A549 (cell line): ENCODE results near the gene RALBP1. TPM values are rescaled to one million over a fixed set of nuclear protein-coding genes. Genes with fewer than 3 reads are reported as not detected.
A peak's percentile ranks its signal among the peaks of the same experiment; 100 is the strongest.

Experiments
- ATAC-seq, 2 experiments: fragments of 200-7000 bp in 1 of 2; fragments of >200 bp in 1 of 2; cut with Nextera tagmentation in 1 of 2; cut with Tn5 transposase in 1 of 2; 3 replicates each; pipeline versions ENCODE4 v1.8.0 to v1.9.1; 2018 to 2020; ENCODE audit warnings: mild to moderate bottlenecking in 1 of 2, moderate library complexity in 1 of 2
- CTCF ChIA-PET: fragments of 300-600 bp; sonication (Branson Sonifier 250); formaldehyde crosslinking; extraction: SDS; loops from one replicate; lab custom pipeline; 2021; ENCODE audit warnings: antibody characterized with exemption, inconsistent platforms; lab: Yijun Ruan, JAX
- POLR2A ChIA-PET: fragments of 350-600 bp; formaldehyde crosslinking; extraction: SDS; loops from one replicate; lab custom pipeline; 2021; ENCODE audit warnings: antibody characterized with exemption, inconsistent platforms; lab: Yijun Ruan, JAX
- DNase-seq, 2 experiments: peaks; one replicate each; pipeline versions ENCODE4 v3.0.0 to v3.0.0-alpha.2; 2011 to 2016; ENCODE audit warnings: low read depth in 1 of 2, low spot score in 1 of 2
- FAIRE-seq: peaks from 2 replicates; lab custom pipeline; 2011; peaks lifted over from hg19 to GRCh38; lab: Jason Lieb, UNC
- H3K27ac ChIP-seq, 2 experiments: fragments of >200 bp; sonication (Bioruptor Twin); formaldehyde crosslinking; 3 replicates each; pipeline ENCODE4 v1.5.1; 2016 to 2017
- H3K4me1 ChIP-seq: fragments of >200 bp; sonication (Bioruptor Twin); formaldehyde crosslinking; 3 replicates; pipeline ENCODE4 v1.6.1; 2016
- H3K4me2 ChIP-seq: fragments of >200 bp; sonication (Bioruptor Twin); formaldehyde crosslinking; 3 replicates; pipeline ENCODE4 v1.6.1; 2016
- H3K4me3 ChIP-seq: fragments of >200 bp; sonication (Bioruptor Twin); formaldehyde crosslinking; 3 replicates; pipeline ENCODE4 v1.5.1; 2016
- H3K9me3 ChIP-seq: fragments of >200 bp; sonication (Bioruptor Twin); formaldehyde crosslinking; 3 replicates; pipeline ENCODE4 v1.6.1; 2016
- ATOH8 ChIP-seq: fragments of 250-450 bp; sonication (Bioruptor Pico); IDR thresholded peaks from 2 replicates; pipeline ENCODE4 v1.5.0; 2020; ENCODE audit warnings: low read depth, mild to moderate bottlenecking, moderate library complexity
- BHLHE40 ChIP-seq: IDR thresholded peaks from 2 replicates; pipeline ENCODE4 v1.6.1; 2012; ENCODE audit warnings: low read depth, low read length, inconsistent platforms
- CBX2 ChIP-seq: fragments of 200-600 bp; sonication (generic); IDR thresholded peaks from 2 replicates; pipeline ENCODE4 v1.6.1; 2016; ENCODE audit warnings: low read depth, mild to moderate bottlenecking, borderline replicate concordance
- CBX8 ChIP-seq: fragments of 200-600 bp; sonication (generic); IDR thresholded peaks from 2 replicates; pipeline ENCODE4 v1.6.1; 2016
- CEBPB ChIP-seq, 2 experiments: fragments of >200 bp in 1 of 2; sonication (Bioruptor Twin) in 1 of 2; formaldehyde crosslinking in 1 of 2; IDR thresholded peaks; 2 replicates each; pipeline ENCODE4 v1.6.1; 2012 to 2016
- CHD2 ChIP-seq: fragments of 150-350 bp; IDR thresholded peaks from 2 replicates; pipeline ENCODE4 v1.6.1; 2014; ENCODE audit warnings: low read length; ENCODE audit not compliant: partially characterized antibody
- CTCF ChIP-seq: fragments of >200 bp; sonication (Bioruptor Twin); formaldehyde crosslinking; IDR thresholded peaks from 3 replicates; pipeline ENCODE4 v1.5.1; 2016
- EHMT2 ChIP-seq: fragments of 200-600 bp; sonication (generic); IDR thresholded peaks from 2 replicates; pipeline ENCODE4 v1.6.1; 2016; ENCODE audit warnings: antibody characterized with exemption, low read depth, mild to moderate bottlenecking, moderate library complexity
- ELK1 ChIP-seq: fragments of 150-350 bp; IDR thresholded peaks from 2 replicates; pipeline ENCODE4 v1.6.1; 2014; ENCODE audit warnings: low read depth, mild to moderate bottlenecking, low read length
- EP300 ChIP-seq, 2 experiments: fragments of >200 bp; sonication (Bioruptor Twin); formaldehyde crosslinking; IDR thresholded peaks; 2 replicates in 1 of 2; 3 replicates in 1 of 2; pipeline ENCODE4 v1.6.1; 2016 to 2017
- ESRRA ChIP-seq: fragments of 150-350 bp; IDR thresholded peaks from 2 replicates; pipeline ENCODE4 v1.6.1; 2014; ENCODE audit warnings: mild to moderate bottlenecking, low read length, borderline replicate concordance
- HMGXB4 ChIP-seq: fragments of 250-450 bp; sonication (Bioruptor Pico); IDR thresholded peaks from 2 replicates; pipeline ENCODE4 v1.5.0; 2021; ENCODE audit warnings: mild to moderate bottlenecking, moderate library complexity, borderline replicate concordance
- HOXA7 ChIP-seq: fragments of 250-450 bp; sonication (Bioruptor Pico); IDR thresholded peaks from 2 replicates; pipeline ENCODE4 v1.5.0; 2020; ENCODE audit warnings: mild to moderate bottlenecking, moderate library complexity
- HOXB5 ChIP-seq: fragments of 250-450 bp; sonication (Bioruptor Pico); IDR thresholded peaks from 2 replicates; pipeline ENCODE4 v1.5.0; 2020; ENCODE audit warnings: mild to moderate bottlenecking, moderate library complexity
- KDM5A ChIP-seq: fragments of 200-600 bp; sonication (generic); IDR thresholded peaks from 2 replicates; pipeline ENCODE4 v1.6.1; 2016; ENCODE audit warnings: antibody characterized with exemption, mild to moderate bottlenecking
- MAFK ChIP-seq: fragments of 450-650 bp; IDR thresholded peaks from 2 replicates; pipeline ENCODE4 v1.6.1; 2014; ENCODE audit not compliant: partially characterized antibody
- MAX ChIP-seq: IDR thresholded peaks from 2 replicates; pipeline ENCODE4 v1.6.1; 2012
- MAZ ChIP-seq: fragments of 150-350 bp; IDR thresholded peaks from 2 replicates; pipeline ENCODE4 v1.6.1; 2014; ENCODE audit warnings: antibody characterized with exemption, low read depth, low read length, borderline replicate concordance
- MYC ChIP-seq: IDR thresholded peaks from 2 replicates; pipeline ENCODE4 v1.6.1; 2012; ENCODE audit warnings: mild to moderate bottlenecking, inconsistent platforms, low read length, improper control_type of control experiment, borderline replicate concordance
- PHF8 ChIP-seq: fragments of 200-600 bp; sonication (generic); IDR thresholded peaks from 2 replicates; pipeline ENCODE4 v1.6.1; 2016; ENCODE audit warnings: low read depth, mild to moderate bottlenecking, antibody characterized with exemption, moderate library complexity, borderline replicate concordance
- POLR2A ChIP-seq: IDR thresholded peaks from 2 replicates; pipeline ENCODE4 v1.6.1; 2012; ENCODE audit warnings: mild to moderate bottlenecking, low read length
- POLR2AphosphoS2 ChIP-seq: conservative IDR thresholded peaks from 2 replicates; pipeline ENCODE4 v1.6.1; 2012; ENCODE audit warnings: low read length, improper control_type of control experiment, inconsistent platforms
- RCOR1 ChIP-seq: fragments of 150-350 bp; IDR thresholded peaks from 2 replicates; pipeline ENCODE4 v1.6.1; 2014; ENCODE audit warnings: antibody characterized with exemption, low read length, low read depth
- REST ChIP-seq: fragments of 200-600 bp; sonication (generic); IDR thresholded peaks from 2 replicates; pipeline ENCODE4 v1.6.1; 2016; ENCODE audit warnings: antibody characterized with exemption, mild to moderate bottlenecking, moderate library complexity
- RFX5 ChIP-seq: fragments of 450-650 bp; IDR thresholded peaks from 2 replicates; pipeline ENCODE4 v1.7.1; 2014; ENCODE audit warnings: antibody characterized with exemption, mild to moderate bottlenecking, moderate library complexity
- SMC3 ChIP-seq: fragments of >200 bp; sonication (Bioruptor Twin); formaldehyde crosslinking; IDR thresholded peaks from 3 replicates; pipeline ENCODE4 v1.6.1; 2018; ENCODE audit warnings: inconsistent platforms
- TFCP2L1 ChIP-seq: fragments of 250-450 bp; sonication (Bioruptor Pico); IDR thresholded peaks from 2 replicates; pipeline ENCODE4 v1.5.0; 2021; ENCODE audit warnings: mild to moderate bottlenecking
- TP53 ChIP-seq: fragments of 250-450 bp; sonication (Bioruptor Pico); IDR thresholded peaks from 2 replicates; pipeline ENCODE4 v1.5.0; 2021; ENCODE audit warnings: mild to moderate bottlenecking, moderate library complexity
- ZC3H11A ChIP-seq: fragments of 450-650 bp; IDR thresholded peaks from 2 replicates; pipeline ENCODE4 v1.6.1; 2014; ENCODE audit warnings: antibody characterized with exemption, mild to moderate bottlenecking
- ZNF302 ChIP-seq: fragments of 250-450 bp; sonication (Bioruptor Pico); IDR thresholded peaks from 2 replicates; pipeline ENCODE4 v1.9.0; 2021; ENCODE audit warnings: inconsistent platforms, mild to moderate bottlenecking, moderate library complexity
- ZSCAN20 ChIP-seq: fragments of 250-450 bp; sonication (Bioruptor Pico); IDR thresholded peaks from 2 replicates; pipeline ENCODE4 v1.8.0; 2022; ENCODE audit warnings: mild to moderate bottlenecking, moderate library complexity
- WGBS: methylation state at CpG from one replicate; pipeline ENCODE4 v1.1.6; 2017; ENCODE audit errors: missing lambda C conversion rate; 5-methylcytosine and 5-hydroxymethylcytosine counted together
- polyA minus RNA-seq: library from RNA; depleted of rRNA, polyadenylated mRNA; stranded (reverse); fragments of >200 nt; gene quantifications from 2 replicates; pipeline ENCODE4 v1.2.3, GENCODE V29; 2011; rRNA and poly(A)+ RNA removed
- polyA plus RNA-seq, 4 experiments: library from polyadenylated mRNA; depleted of rRNA in 3 of 4; stranded (reverse); fragments of >200 nt; fragmentation: RNase III in 1 of 4; extraction: RNeasy Plus Mini Kit Qiagen cat#74134 plus additional on column Dnase treatment in 1 of 4; gene quantifications; 2 replicates in 3 of 4; 3 replicates in 1 of 4; pipeline ENCODE4 v1.2.3, GENCODE V29; 2011 to 2017

The RALBP1 gene
- polyA plus RNA-seq (2011; rRNA removed) (28.6 and 38.2 TPM in 2 replicates), polyA plus RNA-seq (2017; fragmentation: RNase III; extraction: RNeasy Plus Mini Kit Qiagen cat#74134 plus additional on column Dnase treatment) (32.9 to 36.3 TPM (median 35.6 TPM) in 3 replicates), polyA minus RNA-seq (15.8 and 17.6 TPM in 2 replicates)
- polyA plus RNA-seq (2012; cell fraction: cytosol; rRNA removed): 27.4 and 29.8 TPM in 2 replicates
- 19.6 and 20.2 TPM in 2 replicates for polyA plus RNA-seq (2012; cell fraction: nucleus; rRNA removed)

- Histone ChIP-seq H3K4me2 (peak within 1 kb of the TSS; percentile 92), H3K27ac (peak within 1 kb of the TSS; percentile 92 to 97), H3K4me3 (peak within 1 kb of the TSS; percentile 87), H3K9me3 (no peaks in the 10 kb centered on the region), H3K4me1 (peaks cover 11% of the 10 kb centered on the region; the same call in 2 of the 3 replicates)
- ATAC-seq (peak; percentile 96 to 97), DNase-seq (peak; percentile 86 to 98), FAIRE-seq (no peak)
- 1% methylated on average over 12 of the region's 69 CpGs for WGBS
- CTCF ChIA-PET: interaction anchor here (1.3 to 1.7 kb wide), 2 partner anchors 11 to 42 kb away, joined by 3 to 4 read pairs; no protein-coding TSS in a partner anchor
- POLR2A ChIA-PET: no interaction called here
- no peak for TF ChIP-seq SMC3
- peak; percentile 71 for TF ChIP-seq CHD2
- 0 out of 3 replicates have a peak, but pooled peaks have one; percentile 16 for TF ChIP-seq CTCF
- TF ChIP-seq MAFK: no peak
- TF ChIP-seq CBX2: no peak
- TF ChIP-seq MAX: no peak; the same call in none of the 2 replicates
- no peak for TF ChIP-seq ATOH8 (CRISPR knock-in tag)
- no peak for TF ChIP-seq ELK1
- TF ChIP-seq RCOR1: no peak
- no peak for TF ChIP-seq ZC3H11A
- peak; percentile 69 for TF ChIP-seq REST
- TF ChIP-seq PHF8: peak; percentile 59; the same call in 1 of the 2 replicates
- TF ChIP-seq ZSCAN20: no peak
- no peak for TF ChIP-seq BHLHE40
- TF ChIP-seq CEBPB (IDR thresholded peaks at IDR 0.05): no peak
- TF ChIP-seq HMGXB4: no peak
- no peak for TF ChIP-seq HOXA7 (CRISPR knock-in tag)
- TF ChIP-seq MAZ: no peak
- TF ChIP-seq EHMT2: no peak
- TF ChIP-seq KDM5A: peak; percentile 77
- no peak for TF ChIP-seq POLR2AphosphoS2
- TF ChIP-seq POLR2A: peak; percentile 90
- TF ChIP-seq TP53 (CRISPR knock-in tag): 0 out of 2 replicates have a peak, but pooled peaks have one; percentile 41
- no peak for TF ChIP-seq TFCP2L1
- peak; percentile 46; the same call in 1 of the 2 replicates for TF ChIP-seq MYC
- TF ChIP-seq EP300 (IDR thresholded peaks at IDR 0.05): no peak
- TF ChIP-seq ESRRA: no peak
- TF ChIP-seq HOXB5 (CRISPR knock-in tag): no peak
- no peak for TF ChIP-seq RFX5
- TF ChIP-seq CBX8: no peak
- TF ChIP-seq ZNF302 (CRISPR knock-in tag): no peak
These were observed at the start of gene RALBP1 for GRCh38 chr18:9474983-9475642. RALBP1 (plus strand) TSS chr18:9475513; CDS start chr18:9513046, 37,533 bp downstream.
